Lung (tissue), 12 donors: ENCODE results near the gene ATXN1L. TPM values are rescaled to one million over a fixed set of nuclear protein-coding genes. Genes with fewer than 3 reads are reported as not detected.
"Not testable (repeated sequence)": the region's sequence is repeated elsewhere in the genome, so short reads cannot be mapped to it uniquely, and the experiment has no call there.

Experiments
- ATAC-seq: fragments of 200-7000 bp; cut with Tn5 transposase; one replicate; pipeline ENCODE4 v1.9.1; 2020; ENCODE audit warnings: moderate number of reproducible peaks; ENCODE audit not compliant: insufficient read depth, low FRiP score
- DNase-seq, 3 donors: peaks; one replicate each; pipeline ENCODE4 v3.0.0-alpha.2; 2013 to 2017
- H3K27ac ChIP-seq, 2 donors: one replicate each; pipeline ENCODE4 v1.5.1; 2013; ENCODE audit warnings: mild to moderate bottlenecking in 2 of 2, moderate library complexity in 2 of 2, control low read depth in 1 of 2, inconsistent platforms in 1 of 2, low read depth in 1 of 2, low read length in 1 of 2
- H3K27me3 ChIP-seq, 3 donors: one replicate each; pipeline ENCODE4 v1.5.1; 2013; ENCODE audit warnings: low read length in 2 of 3; ENCODE audit not compliant: control insufficient read depth in 3 of 3, insufficient read depth in 3 of 3
- H3K36me3 ChIP-seq, 4 donors: one replicate each; pipeline ENCODE4 v1.5.1; 2013; ENCODE audit warnings: low read length in 4 of 4, mild to moderate bottlenecking in 1 of 4, moderate library complexity in 1 of 4; ENCODE audit not compliant: control insufficient read depth in 4 of 4, insufficient read depth in 4 of 4
- H3K4me1 ChIP-seq, 5 donors: one replicate each; pipeline ENCODE4 v1.5.1; 2013; ENCODE audit warnings: low read length in 5 of 5, mild to moderate bottlenecking in 2 of 5, moderate library complexity in 1 of 5; ENCODE audit not compliant: control insufficient read depth in 5 of 5, insufficient read depth in 5 of 5
- H3K4me3 ChIP-seq: one replicate; pipeline ENCODE4 v1.5.1; 2013; ENCODE audit warnings: mild to moderate bottlenecking, control low read depth, moderate library complexity
- H3K9ac ChIP-seq, 2 donors: one replicate each; pipeline ENCODE4 v1.5.1; 2013; ENCODE audit warnings: low read length in 2 of 2, control low read depth in 1 of 2; ENCODE audit not compliant: insufficient read depth in 1 of 2
- H3K9me3 ChIP-seq, 4 donors: one replicate each; pipeline ENCODE4 v1.5.1; 2013; ENCODE audit warnings: low read length in 3 of 4, mild to moderate bottlenecking in 1 of 4, moderate library complexity in 1 of 4; ENCODE audit not compliant: control insufficient read depth in 4 of 4, insufficient read depth in 3 of 4
- CTCF ChIP-seq: IDR thresholded peaks from 2 replicates; pipeline ENCODE4 v1.5.1; 2012; ENCODE audit warnings: mild to moderate bottlenecking; ENCODE audit errors: control extremely low read depth, extremely low read depth
- WGBS, 2 donors: extraction: QIAGEN DNeasy Blood & Tissue Kit; methylation state at CpG; one replicate each; pipeline ENCODE4 v1.1.7; 2013; 5-methylcytosine and 5-hydroxymethylcytosine counted together
- polyA plus RNA-seq, 2 donors: library from polyadenylated mRNA; stranded (reverse); fragments of 200-250 nt; gene quantifications; one replicate each; pipeline ENCODE4 v1.2.1, GENCODE V29; 2013
- total RNA-seq, 2 donors: library from RNA; depleted of rRNA in 1 of 2; stranded (reverse); fragments of >200 nt in 1 of 2; gene quantifications; one replicate each; pipeline ENCODE4 v1.2.1, GENCODE V29; 2014 to 2021
- donor health status: control.
- donor health status: control.
- donor health status: Bipolar disorder and iron deficiency.
- donor health status: healthy.
- donor health status: DM: yes; HTN: yes; CAD: no.

Gene ATXN1L
- total and polyA plus RNA-seq, 4 donors, result 7.3 to 25.7 (median 18.5) TPM

DNA sequence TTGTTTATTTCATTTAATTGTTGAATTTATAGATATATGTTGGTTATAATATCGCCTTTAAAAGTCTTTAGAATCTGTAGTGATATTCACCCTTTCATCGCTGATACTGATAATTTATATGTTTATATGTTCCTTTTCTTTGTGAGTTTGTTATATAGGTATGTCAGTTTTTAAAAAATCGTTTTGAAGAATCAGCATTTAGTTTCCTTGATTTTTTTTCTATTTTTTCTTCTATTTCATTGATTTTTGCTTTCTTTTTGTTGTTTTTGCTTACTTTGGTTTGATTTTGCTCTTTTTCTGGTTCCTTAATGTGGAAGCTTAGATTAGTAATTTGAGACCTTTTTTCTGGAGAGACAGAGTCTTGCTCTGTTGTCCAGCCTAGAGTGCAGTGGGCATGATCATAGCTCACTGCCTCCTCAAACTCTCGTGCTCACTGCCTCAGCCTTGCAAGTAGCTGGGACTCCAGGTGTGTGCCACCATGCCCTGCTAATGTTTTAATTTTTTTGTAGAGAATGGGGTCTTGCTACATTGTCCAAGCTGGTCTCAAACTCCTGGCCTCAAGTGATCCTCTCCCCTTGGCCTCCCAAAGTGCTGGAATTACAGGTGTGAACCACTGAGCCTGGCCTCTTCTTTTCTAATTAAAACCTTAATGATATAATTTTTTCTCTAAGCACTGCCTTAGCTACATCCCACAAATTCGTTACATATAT lies 57.0 kb downstream of the ATXN1L start:
- DNase-seq (no peak), ATAC-seq (no peak)
- no peaks in the 10 kb centered on the region for H3K27me3 ChIP-seq
- H3K36me3 ChIP-seq, result peaks cover 0 to 2% (median 0%) of the 10 kb centered on the region in 4 donors
- H3K9me3 ChIP-seq, result no peaks in the 10 kb centered on the region
- H3K4me1 ChIP-seq, result peaks cover 0 to 7% (median 0%) of the 10 kb centered on the region in 5 donors
- no peak for TF ChIP-seq CTCF
- WGBS, 2 donors, result 87 to 91% methylated on average over 5 of the region's 5 CpGs
- H3K4me3 ChIP-seq, result no peak overlapping the region
- no peak overlapping the region for H3K27ac ChIP-seq
- no peak overlapping the region for H3K9ac ChIP-seq

- no peaks in the 10 kb centered on the region for H3K27me3 ChIP-seq
- no peak for TF ChIP-seq CTCF
- H3K4me1 ChIP-seq, result peaks cover 0 to 7% (median 0%) of the 10 kb centered on the region in 5 donors
- ATAC-seq (no peak), DNase-seq (no peak)
- no peak overlapping the region for H3K4me3 ChIP-seq
- H3K36me3 ChIP-seq, result peaks cover 0 to 2% (median 0%) of the 10 kb centered on the region in 4 donors
- no peak overlapping the region for H3K9ac ChIP-seq
- H3K27ac ChIP-seq, result no peak overlapping the region
- no peaks in the 10 kb centered on the region for H3K9me3 ChIP-seq
- 78 to 84% methylated on average over 2 of the region's 2 CpGs for WGBS, 2 donors
These were observed 57.8 kb downstream of the ATXN1L start for GRCh38 chr16:71903608-71904007.

- Histone ChIP-seq H3K9me3 (no peaks in the 10 kb centered on the region), H3K27ac (no peak overlapping the region), H3K4me3 (no peak overlapping the region), H3K27me3 (no peaks in the 10 kb centered on the region), H3K4me1 (peaks cover 0 to 6% (median 0%) of the 10 kb centered on the region in 5 donors), H3K9ac (no peak overlapping the region), H3K36me3 (peaks cover 0 to 5% (median 2%) of the 10 kb centered on the region in 4 donors)
- DNase-seq (no peak), ATAC-seq (no peak)
- 85 to 91% methylated on average over 9 of the region's 9 CpGs for WGBS, 2 donors
- no peak for TF ChIP-seq CTCF
These were observed 58.5 kb downstream of the ATXN1L start for GRCh38 chr16:71904239-71904638.

- ATAC-seq, H3K4me3 ChIP-seq, H3K4me1 ChIP-seq, H3K36me3 ChIP-seq, H3K9me3 ChIP-seq, DNase-seq, H3K27ac ChIP-seq, H3K9ac ChIP-seq, H3K27me3 ChIP-seq: not testable (repeated sequence)
- 53 to 74% methylated on average over 6 of the region's 6 CpGs for WGBS, 2 donors
These were observed 60.0 kb downstream of the ATXN1L start for GRCh38 chr16:71905765-71906164.

Other genes starting within 250 kb of the ATXN1L start
- 1 to 10 TPM; 8.8 to 9.3 TPM for gene MARVELD3, start 219.8 kb upstream of the ATXN1L start, total RNA-seq
- 1 to 10 TPM; 3.6 to 7.5 TPM for gene MARVELD3, start 219.8 kb upstream of the ATXN1L start, polyA plus RNA-seq
- 1 to 10 TPM; 5.3 to 6.5 TPM for gene PHLPP2, start 121.3 kb upstream of the ATXN1L start, total RNA-seq
- gene PHLPP2, start 121.3 kb upstream of the ATXN1L start, polyA plus RNA-seq, result 1 to 10 TPM; 1.3 to 1.8 TPM
- gene AP1G1, start 37.1 kb upstream of the ATXN1L start, total RNA-seq, result 100 to 1,000 TPM; 100 to 136 TPM
- 10 to 100 TPM; 14.7 to 28.9 TPM for gene AP1G1, start 37.1 kb upstream of the ATXN1L start, polyA plus RNA-seq
- 1 to 10 TPM; 9.4 to 9.8 TPM for gene ZNF821, start 38.2 kb downstream of the ATXN1L start, total RNA-seq
- gene ZNF821, start 38.2 kb downstream of the ATXN1L start, polyA plus RNA-seq, result 1 to 10 TPM; 3.7 to 4.0 TPM
- 100 to 1,000 TPM; 150 to 236 TPM for gene IST1, start 49.6 kb downstream of the ATXN1L start, total RNA-seq
- gene IST1, start 49.6 kb downstream of the ATXN1L start, polyA plus RNA-seq, result 100 to 1,000 TPM in 1 of 2 donors, 10 to 100 TPM in 1; 77.4 to 143 TPM
- under 1 TPM; 0.28 to 0.46 TPM for gene PKD1L3, start 154.4 kb downstream of the ATXN1L start, total RNA-seq
- gene PKD1L3, start 154.4 kb downstream of the ATXN1L start, polyA plus RNA-seq, result under 1 TPM; 0.04 to 0.05 TPM
- 10 to 100 TPM in 1 of 2 donors, 1 to 10 TPM in 1; 8.5 to 14.0 TPM for gene DHODH, start 162.8 kb downstream of the ATXN1L start, total RNA-seq
- 10 to 100 TPM in 1 of 2 donors, 1 to 10 TPM in 1; 8.4 to 11.8 TPM for gene DHODH, start 162.8 kb downstream of the ATXN1L start, polyA plus RNA-seq
- 100 to 1,000 TPM in 1 of 2 donors, 1 to 10 TPM in 1; 8.0 to 450 TPM for gene HP, start 208.5 kb downstream of the ATXN1L start, total RNA-seq
- gene HP, start 208.5 kb downstream of the ATXN1L start, polyA plus RNA-seq, result 1,000 to 10,000 TPM in 1 of 2 donors, 100 to 1,000 TPM in 1; 673 to 1,570 TPM
- gene HPR, start 217.2 kb downstream of the ATXN1L start, total RNA-seq, result under 1 TPM in 1 of 2 donors, not detected in 1; 0.49 TPM
- gene HPR, start 217.2 kb downstream of the ATXN1L start, polyA plus RNA-seq, result 1 to 10 TPM; 1.9 to 2.4 TPM
- gene TXNL4B, start 247.6 kb downstream of the ATXN1L start, total RNA-seq, result 10 to 100 TPM; 14.2 to 17.7 TPM
- gene TXNL4B, start 247.6 kb downstream of the ATXN1L start, polyA plus RNA-seq, result 10 to 100 TPM in 1 of 2 donors, 1 to 10 TPM in 1; 5.4 to 11.2 TPM
- 10 to 100 TPM; 39.6 to 62.3 TPM for gene DHX38, start 247.9 kb downstream of the ATXN1L start, total RNA-seq
- 10 to 100 TPM; 45.2 to 45.9 TPM for gene DHX38, start 247.9 kb downstream of the ATXN1L start, polyA plus RNA-seq